BJ (cell line): ENCODE results near the gene GAMT. TPM values are rescaled to one million over a fixed set of nuclear protein-coding genes. Genes with fewer than 3 reads are reported as not detected.

Experiments
- CTCF ChIA-PET: fragments of 350-600 bp; formaldehyde crosslinking; extraction: SDS; loops from one replicate; lab custom pipeline; 2021; ENCODE audit warnings: antibody characterized with exemption, inconsistent platforms; lab: Yijun Ruan, JAX
- POLR2A ChIA-PET: fragments of 300-600 bp; sonication (Branson Sonifier 250); formaldehyde crosslinking; extraction: SDS; loops from one replicate; lab custom pipeline; 2021; ENCODE audit warnings: antibody characterized with exemption; lab: Charles Lee
- DNase-seq: peaks from one replicate; pipeline ENCODE4 v3.0.0-alpha.2; 2011; ENCODE audit warnings: low read depth
- H3K27me3 ChIP-seq: 2 replicates; pipeline ENCODE4 v1.6.0; 2011; ENCODE audit warnings: low read length; ENCODE audit not compliant: control insufficient read depth, insufficient read depth
- H3K36me3 ChIP-seq: 2 replicates; pipeline ENCODE4 v1.5.1; 2011; ENCODE audit warnings: low read length; ENCODE audit not compliant: control insufficient read depth, insufficient read depth
- H3K4me3 ChIP-seq: 2 replicates; pipeline ENCODE4 v1.5.1; 2011; ENCODE audit warnings: low read depth, mild to moderate bottlenecking, control low read depth, low read length
- polyA plus RNA-seq: library from polyadenylated mRNA; depleted of rRNA; stranded (reverse); fragments of >200 nt; gene quantifications from 2 replicates; pipeline ENCODE4 v1.2.3, GENCODE V29; 2011
- TF ChIP-seq, protein P1 (sequence below): IDR thresholded peaks from 2 replicates; pipeline ENCODE4 v1.5.1; 2011; ENCODE audit warnings: low read depth, mild to moderate bottlenecking, control low read depth, inconsistent platforms, low read length, moderate library complexity; ENCODE audit not compliant: insufficient read depth

The GAMT gene
- polyA plus RNA-seq, 1 experiment = 43.7 TPM

GRCh38 chr19:1417145-1417544 is 15.8 kb upstream of the GAMT start:
- TF ChIP-seq, protein P1, sequence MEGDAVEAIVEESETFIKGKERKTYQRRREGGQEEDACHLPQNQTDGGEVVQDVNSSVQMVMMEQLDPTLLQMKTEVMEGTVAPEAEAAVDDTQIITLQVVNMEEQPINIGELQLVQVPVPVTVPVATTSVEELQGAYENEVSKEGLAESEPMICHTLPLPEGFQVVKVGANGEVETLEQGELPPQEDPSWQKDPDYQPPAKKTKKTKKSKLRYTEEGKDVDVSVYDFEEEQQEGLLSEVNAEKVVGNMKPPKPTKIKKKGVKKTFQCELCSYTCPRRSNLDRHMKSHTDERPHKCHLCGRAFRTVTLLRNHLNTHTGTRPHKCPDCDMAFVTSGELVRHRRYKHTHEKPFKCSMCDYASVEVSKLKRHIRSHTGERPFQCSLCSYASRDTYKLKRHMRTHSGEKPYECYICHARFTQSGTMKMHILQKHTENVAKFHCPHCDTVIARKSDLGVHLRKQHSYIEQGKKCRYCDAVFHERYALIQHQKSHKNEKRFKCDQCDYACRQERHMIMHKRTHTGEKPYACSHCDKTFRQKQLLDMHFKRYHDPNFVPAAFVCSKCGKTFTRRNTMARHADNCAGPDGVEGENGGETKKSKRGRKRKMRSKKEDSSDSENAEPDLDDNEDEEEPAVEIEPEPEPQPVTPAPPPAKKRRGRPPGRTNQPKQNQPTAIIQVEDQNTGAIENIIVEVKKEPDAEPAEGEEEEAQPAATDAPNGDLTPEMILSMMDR = no peak
- Histone ChIP-seq H3K36me3 (peaks cover 35% of the 10 kb centered on the region), H3K27me3 (no peaks in the 10 kb centered on the region), H3K4me3 (no peak overlapping the region)
- ChIA-PET POLR2A (no interaction called here), CTCF (interaction anchor here (1.4 to 2.0 kb wide), 2 partner anchors 15 to 20 kb away, joined by 4 to 8 read pairs; no protein-coding TSS in a partner anchor)
- no peak for DNase-seq

DNA sequence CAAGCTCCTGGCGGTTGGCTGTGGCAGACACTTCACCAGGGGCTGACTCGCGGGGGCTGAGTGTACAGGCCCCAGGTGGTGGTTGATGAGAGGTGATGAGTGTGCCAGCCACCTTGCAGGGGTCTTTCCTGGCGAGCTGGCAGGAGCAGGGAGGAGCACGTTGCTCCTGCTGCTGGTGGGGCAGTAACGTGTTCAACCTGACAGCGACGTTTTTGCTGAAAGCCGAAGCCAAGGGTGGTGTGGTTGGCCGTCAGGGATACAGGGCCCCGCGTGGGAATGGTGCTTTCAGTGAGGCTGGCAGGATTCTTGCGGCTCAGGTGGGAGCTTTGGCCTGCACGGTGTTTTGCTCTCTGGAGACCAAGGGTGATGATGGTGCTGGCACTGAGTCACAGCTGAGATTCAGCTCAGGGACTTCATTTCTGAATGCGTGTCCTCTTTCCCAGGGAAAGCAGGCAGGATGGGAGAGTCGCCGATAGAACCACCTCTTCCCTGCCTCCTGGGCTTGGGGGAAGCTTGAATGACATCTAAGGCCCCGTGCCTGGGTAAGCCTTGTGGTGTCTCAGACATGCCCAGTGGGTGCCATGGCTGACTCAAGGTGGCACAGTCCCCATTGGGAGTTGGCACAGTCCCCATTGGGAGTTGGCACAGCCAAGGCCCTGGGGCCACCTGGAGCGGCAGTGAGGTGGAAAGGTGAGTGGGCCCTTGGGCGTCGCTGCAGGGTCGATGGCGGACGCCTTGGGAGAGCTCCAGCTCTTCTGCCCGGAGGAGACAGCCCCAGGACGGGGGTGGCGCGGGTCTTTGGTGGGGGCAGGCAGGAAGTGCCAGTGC is 14.9 kb upstream of the GAMT start:
- no peak overlapping the region for H3K4me3 ChIP-seq
- TF ChIP-seq, protein P1 = no peak
- H3K27me3 ChIP-seq = no peaks in the 10 kb centered on the region
- peaks cover 27% of the 10 kb centered on the region for H3K36me3 ChIP-seq
- POLR2A ChIA-PET = no interaction called here
- DNase-seq = no peak
- CTCF ChIA-PET = interaction anchor here (0.8 to 1.4 kb wide), 3 partner anchors 21 to 172 kb away, joined by 4 to 8 read pairs (median 4); no protein-coding TSS in a partner anchor

GRCh38 chr19:1412995-1413800 is 11.9 kb upstream of the GAMT start:
- no peak for DNase-seq
- TF ChIP-seq, protein P1 = no peak
- no peak overlapping the region for H3K4me3 ChIP-seq
- ChIA-PET POLR2A (no interaction called here), CTCF (interaction anchor here (1.6 kb wide), 1 partner anchor 36 kb away, joined by 4 read pairs; no protein-coding TSS in a partner anchor)
- H3K36me3 ChIP-seq = peaks cover 18% of the 10 kb centered on the region
- H3K27me3 ChIP-seq = no peaks in the 10 kb centered on the region

DNA sequence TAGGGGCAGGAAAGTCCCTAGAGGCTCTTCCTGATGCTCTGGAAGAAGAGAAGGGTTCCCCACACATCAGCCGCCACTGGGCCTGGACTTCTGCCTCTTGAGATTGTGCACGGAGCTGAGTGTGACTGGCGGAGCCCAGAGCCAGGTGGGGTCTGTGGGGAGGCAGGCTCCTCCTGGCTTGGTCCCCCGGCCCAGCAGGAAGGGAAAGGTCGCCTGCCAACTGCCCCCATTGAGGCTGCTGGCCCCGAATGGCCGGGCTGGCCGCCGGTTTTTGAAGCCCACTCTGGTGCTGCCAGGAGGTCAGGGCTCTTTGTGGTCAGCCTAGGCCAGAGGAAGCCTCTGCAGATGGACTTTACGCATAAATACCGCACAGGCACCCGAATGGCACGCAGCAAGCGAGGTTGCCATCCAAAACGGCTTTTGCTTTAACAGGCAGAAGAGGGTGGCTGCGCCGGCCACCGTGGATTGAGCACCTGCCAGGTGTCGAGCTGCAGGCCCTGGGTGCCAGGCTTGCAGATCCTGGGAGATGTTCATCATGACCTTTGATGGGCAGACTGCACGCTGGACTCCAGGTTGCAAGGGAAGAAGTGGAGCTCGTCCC is 11.1 kb upstream of the GAMT start:
- no peak for DNase-seq
- H3K27me3 ChIP-seq = no peaks in the 10 kb centered on the region
- TF ChIP-seq, protein P1 = no peak
- CTCF ChIA-PET = no interaction called here
- POLR2A ChIA-PET = no interaction called here
- peaks cover 16% of the 10 kb centered on the region for H3K36me3 ChIP-seq
- no peak overlapping the region for H3K4me3 ChIP-seq
